ENCODE results near the gene ENPEP. TPM values are rescaled to one million over a fixed set of nuclear protein-coding genes. Genes with fewer than 3 reads are reported as not detected.
A peak's percentile ranks its signal among the peaks of the same experiment; 100 is the strongest.

Gene ENPEP
- total RNA-seq, 1 donor from 2014 or later: 8.6 TPM

DNA sequence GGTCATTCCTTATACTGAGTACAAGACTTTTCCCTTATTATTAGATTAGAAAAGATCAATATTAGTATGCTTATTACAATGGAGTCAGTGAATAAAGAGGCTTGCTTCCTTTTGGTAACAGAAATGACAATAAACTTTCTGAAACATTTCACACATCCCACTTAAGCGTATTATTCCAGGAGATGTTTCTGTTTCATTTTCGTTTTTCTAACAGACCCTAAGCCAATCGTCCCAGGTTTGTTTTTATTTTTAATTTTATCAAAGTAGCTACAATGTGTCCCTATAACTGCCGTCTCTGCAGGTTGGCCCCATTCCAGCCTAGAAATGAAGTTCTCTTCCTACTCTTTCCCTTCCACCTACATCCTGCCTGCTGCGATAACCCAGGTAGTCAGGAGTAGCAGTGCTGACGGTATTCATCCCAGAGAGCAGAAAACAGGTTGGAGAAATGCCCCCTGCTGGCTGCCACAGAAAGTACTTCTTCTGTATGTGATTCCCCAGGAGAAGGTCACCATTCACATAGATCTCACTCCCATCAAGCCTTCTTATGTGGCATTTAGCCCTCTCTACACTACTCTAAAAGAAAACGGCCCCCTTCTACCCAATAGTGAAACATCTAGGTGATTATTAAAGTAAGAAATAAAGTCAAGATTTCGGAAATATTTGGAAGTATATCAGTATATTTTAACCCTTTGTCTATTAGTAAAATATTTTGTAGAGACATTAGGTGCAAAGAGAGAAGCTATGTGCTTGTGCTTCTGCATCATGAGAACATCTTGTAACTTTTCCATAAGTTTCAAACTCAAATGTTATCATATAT is 40.4 kb downstream of the ENPEP start:
- Mint-ChIP-seq H3K4me1 (ENCODE audit: unreplicated experiment) (peaks cover 4% of the 10 kb centered on the region), H3K27ac (no peak overlapping the region), H3K27me3 (no peaks in the 10 kb centered on the region), H3K9me3 (no peaks in the 10 kb centered on the region), H3K36me3 (peaks cover under 1% of the 10 kb centered on the region), H3K4me3 (peak overlapping the region; percentile 69)
- TF ChIP-seq, protein P1, sequence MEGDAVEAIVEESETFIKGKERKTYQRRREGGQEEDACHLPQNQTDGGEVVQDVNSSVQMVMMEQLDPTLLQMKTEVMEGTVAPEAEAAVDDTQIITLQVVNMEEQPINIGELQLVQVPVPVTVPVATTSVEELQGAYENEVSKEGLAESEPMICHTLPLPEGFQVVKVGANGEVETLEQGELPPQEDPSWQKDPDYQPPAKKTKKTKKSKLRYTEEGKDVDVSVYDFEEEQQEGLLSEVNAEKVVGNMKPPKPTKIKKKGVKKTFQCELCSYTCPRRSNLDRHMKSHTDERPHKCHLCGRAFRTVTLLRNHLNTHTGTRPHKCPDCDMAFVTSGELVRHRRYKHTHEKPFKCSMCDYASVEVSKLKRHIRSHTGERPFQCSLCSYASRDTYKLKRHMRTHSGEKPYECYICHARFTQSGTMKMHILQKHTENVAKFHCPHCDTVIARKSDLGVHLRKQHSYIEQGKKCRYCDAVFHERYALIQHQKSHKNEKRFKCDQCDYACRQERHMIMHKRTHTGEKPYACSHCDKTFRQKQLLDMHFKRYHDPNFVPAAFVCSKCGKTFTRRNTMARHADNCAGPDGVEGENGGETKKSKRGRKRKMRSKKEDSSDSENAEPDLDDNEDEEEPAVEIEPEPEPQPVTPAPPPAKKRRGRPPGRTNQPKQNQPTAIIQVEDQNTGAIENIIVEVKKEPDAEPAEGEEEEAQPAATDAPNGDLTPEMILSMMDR (conservative IDR thresholded peaks at IDR 0.05): peak; percentile 82
- no peak for DNase-seq (ENCODE audit: extremely low spot score, unreplicated experiment)

DNA sequence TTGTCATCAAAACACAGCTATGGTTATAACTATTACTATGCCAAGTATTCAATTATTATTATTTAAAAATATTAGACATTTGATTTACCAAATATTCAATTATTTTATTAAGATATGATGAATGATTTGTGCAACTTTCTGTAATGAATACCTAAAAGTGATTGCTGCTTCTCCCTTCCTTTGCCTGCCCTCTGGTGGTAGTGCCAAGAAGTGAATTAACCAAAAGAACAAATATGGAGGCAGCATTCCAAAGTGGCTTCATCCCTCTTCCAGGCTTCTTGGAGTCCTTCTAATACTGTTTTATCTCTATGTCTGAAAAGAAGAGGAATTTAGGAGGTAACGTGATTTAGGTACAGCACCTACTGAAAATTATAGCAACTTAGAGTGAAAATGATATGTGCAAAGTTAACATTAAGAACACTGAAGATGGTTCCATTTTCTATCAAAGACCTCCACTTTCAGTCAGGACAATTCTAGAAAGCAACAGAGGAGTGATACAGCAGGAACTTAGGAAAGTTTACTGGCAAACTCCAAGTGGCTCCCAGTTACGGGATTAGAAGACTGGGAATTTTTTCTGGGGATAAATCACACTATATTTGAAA is 43.0 kb downstream of the ENPEP start:
- H3K9me3 Mint-ChIP-seq: no peaks in the 10 kb centered on the region
- peaks cover 4% of the 10 kb centered on the region for H3K4me1 Mint-ChIP-seq (ENCODE audit: unreplicated experiment)

DNA sequence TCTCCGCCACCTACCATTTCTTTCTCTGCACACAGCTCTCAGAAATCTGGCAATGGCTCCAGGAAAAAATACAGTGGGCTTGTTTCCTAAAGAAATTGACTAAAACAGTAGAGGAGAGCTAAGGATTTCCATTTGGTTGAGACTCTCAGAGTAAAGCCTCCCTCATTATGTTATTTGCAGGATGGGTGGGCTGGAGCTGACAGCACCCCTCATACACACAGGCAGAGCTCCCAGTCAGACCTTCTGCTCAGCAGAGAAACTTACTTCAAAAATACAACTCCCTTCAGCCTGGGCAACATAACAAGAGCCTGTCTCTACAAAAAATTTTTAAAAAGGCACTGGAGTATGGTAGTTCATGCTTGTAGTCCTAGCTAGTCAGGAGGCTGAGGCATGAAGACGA is 44.9 kb downstream of the ENPEP start:
- H3K27ac Mint-ChIP-seq: no peak overlapping the region
- TF ChIP-seq, protein P1 (conservative IDR thresholded peaks at IDR 0.05): no peak

More for the DNA sequence above, 43.0 kb downstream of the ENPEP start:
- no peaks in the 10 kb centered on the region for H3K27me3 Mint-ChIP-seq
- TF ChIP-seq, protein P1 (conservative IDR thresholded peaks at IDR 0.05): peak; percentile 86
- no peak overlapping the region for H3K27ac Mint-ChIP-seq
- peaks cover 3% of the 10 kb centered on the region for H3K36me3 Mint-ChIP-seq
- DNase-seq (ENCODE audit: extremely low spot score, unreplicated experiment): no peak
- no peak overlapping the region for H3K4me3 Mint-ChIP-seq

DNA sequence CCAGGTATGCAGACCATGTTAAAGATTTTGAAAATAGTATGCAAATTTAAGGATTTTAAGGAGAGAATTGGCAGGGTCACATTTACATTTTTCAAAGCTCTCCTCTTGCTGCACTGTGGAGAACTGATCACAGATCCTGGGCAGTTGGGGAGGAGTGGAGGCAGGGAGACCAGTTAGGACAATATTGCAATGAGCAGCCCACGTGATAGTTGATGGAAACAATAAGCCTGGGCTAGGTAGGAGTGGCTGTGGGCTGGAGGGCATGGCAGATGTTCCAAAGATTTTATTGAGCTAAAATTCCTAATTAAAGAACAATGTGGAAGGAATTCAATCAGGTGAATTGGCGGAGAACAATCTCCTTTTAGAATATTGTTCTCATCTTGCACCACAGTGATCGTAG is 50.6 kb downstream of the ENPEP start:
- Mint-ChIP-seq H3K4me3 (no peak overlapping the region), H3K27ac (no peak overlapping the region), H3K27me3 (no peaks in the 10 kb centered on the region), H3K9me3 (no peaks in the 10 kb centered on the region), H3K36me3 (peaks cover under 1% of the 10 kb centered on the region), H3K4me1 (ENCODE audit: unreplicated experiment) (no peaks in the 10 kb centered on the region)
- TF ChIP-seq, protein P1 (conservative IDR thresholded peaks at IDR 0.05): no peak
- DNase-seq (ENCODE audit: extremely low spot score, unreplicated experiment): no peak

More for the DNA sequence above, 44.9 kb downstream of the ENPEP start:
- no peaks in the 10 kb centered on the region for H3K9me3 Mint-ChIP-seq
- peaks cover 4% of the 10 kb centered on the region for H3K4me1 Mint-ChIP-seq (ENCODE audit: unreplicated experiment)
- H3K36me3 Mint-ChIP-seq: peaks cover 3% of the 10 kb centered on the region
- no peaks in the 10 kb centered on the region for H3K27me3 Mint-ChIP-seq
- no peak for DNase-seq (ENCODE audit: extremely low spot score, unreplicated experiment)
- H3K4me3 Mint-ChIP-seq: no peak overlapping the region

DNA sequence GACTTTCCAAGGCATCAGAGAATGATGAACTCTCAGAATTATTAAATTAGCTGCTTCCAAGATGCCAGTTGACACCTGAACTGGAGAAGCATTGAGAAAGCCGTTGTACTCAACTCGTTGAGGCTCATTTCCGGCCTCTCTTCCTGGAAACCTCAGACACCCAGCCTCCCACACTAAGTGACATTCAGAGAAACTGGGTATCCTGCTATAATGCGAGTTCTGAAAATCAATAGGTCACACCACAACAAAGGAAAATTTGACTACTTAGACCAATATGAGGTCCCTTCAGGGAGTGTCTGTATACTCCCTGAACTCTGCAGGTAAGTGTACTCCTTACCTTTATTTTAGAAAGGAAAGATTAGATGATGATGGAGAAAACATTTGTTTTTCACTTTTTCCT is 51.2 kb downstream of the ENPEP start:
- Mint-ChIP-seq H3K4me1 (ENCODE audit: unreplicated experiment) (no peaks in the 10 kb centered on the region), H3K36me3 (no peaks in the 10 kb centered on the region), H3K9me3 (no peaks in the 10 kb centered on the region), H3K4me3 (no peak overlapping the region), H3K27ac (no peak overlapping the region), H3K27me3 (no peaks in the 10 kb centered on the region)
- TF ChIP-seq, protein P1 (conservative IDR thresholded peaks at IDR 0.05): no peak
- no peak for DNase-seq (ENCODE audit: extremely low spot score, unreplicated experiment)
